ENCODE data around the gene PTS. TPM values are rescaled to one million over a fixed set of nuclear protein-coding genes. Genes with fewer than 3 reads are reported as not detected.

Gene PTS
- polyA plus RNA-seq (2011; rRNA removed) (21.3 and 53.4 TPM in 2 replicates), polyA minus RNA-seq (2011; rRNA and poly(A)+ RNA removed) (16.8 and 17.7 TPM in 2 replicates)

- ChIA-PET CTCF (interaction anchor here (0.9 to 20.9 kb wide), 3 partner anchors 14 to 54 kb away, joined by 3 to 560 read pairs (median 3); no protein-coding TSS in a partner anchor), POLR2A (interaction anchor here (0.5 to 0.6 kb wide), 3 partner anchors 52 to 85 kb away, joined by 3 to 4 read pairs (median 3); no protein-coding TSS in a partner anchor)
- peaks cover 3% of the 10 kb centered on the region; the same call in 1 of the 2 replicates for H3K36me3 ChIP-seq (ENCODE audit: control insufficient read depth, insufficient read depth, low read length)
- TF ChIP-seq CTCF (IDR thresholded peaks at IDR 0.05; ENCODE audit: insufficient read depth, low read depth, low read length), result no peak
- H3K4me3 ChIP-seq (ENCODE audit: low read depth, low read length), result peak within 1 kb of the TSS; percentile 62
- no peaks in the 10 kb centered on the region for H3K27me3 ChIP-seq (ENCODE audit: control insufficient read depth, insufficient read depth, low read length)
- no peak for DNase-seq (ENCODE audit: low read depth)
These were observed at the start of gene PTS for GRCh38 chr11:112226062-112226830. Gene PTS (plus strand): TSS chr11:112226428. CDS start chr11:112226444, 16 bp downstream.

- POLR2A ChIA-PET, result no interaction called here
- TF ChIP-seq CTCF (IDR thresholded peaks at IDR 0.05; ENCODE audit: insufficient read depth, low read depth, low read length), result no peak
- no peak for DNase-seq (ENCODE audit: low read depth)
- no peaks in the 10 kb centered on the region for H3K27me3 ChIP-seq (ENCODE audit: control insufficient read depth, insufficient read depth, low read length)
- no peaks in the 10 kb centered on the region for H3K36me3 ChIP-seq (ENCODE audit: control insufficient read depth, insufficient read depth, low read length)
- H3K4me3 ChIP-seq (ENCODE audit: low read depth, low read length), result no peak overlapping the region
- CTCF ChIA-PET, result interaction anchor here (1.3 to 3.9 kb wide), 2 partner anchors 42 to 64 kb away, joined by 3 to 40 read pairs; no protein-coding TSS in a partner anchor
These were observed 48.6 kb upstream of the PTS start for GRCh38 chr11:112177589-112177988.

- H3K4me3 ChIP-seq (ENCODE audit: low read depth, low read length), result no peak overlapping the region
- no peak for TF ChIP-seq CTCF (IDR thresholded peaks at IDR 0.05; ENCODE audit: insufficient read depth, low read depth, low read length)
- POLR2A ChIA-PET, result no interaction called here
These were observed 47.8 kb upstream of the PTS start for GRCh38 chr11:112178428-112178827.

GRCh38 chr11:112178936-112179335, 47.3 kb upstream of the PTS start:
- Histone ChIP-seq H3K4me3 (ENCODE audit: low read depth, low read length) (no peak overlapping the region), H3K27me3 (ENCODE audit: control insufficient read depth, insufficient read depth, low read length) (no peaks in the 10 kb centered on the region), H3K36me3 (ENCODE audit: control insufficient read depth, insufficient read depth, low read length) (no peaks in the 10 kb centered on the region)
- CTCF ChIA-PET, result interaction anchor here (1.3 kb wide), 1 partner anchor 40 kb away, joined by 3 read pairs; no protein-coding TSS in a partner anchor
- no peak for TF ChIP-seq CTCF (IDR thresholded peaks at IDR 0.05; ENCODE audit: insufficient read depth, low read depth, low read length)
- POLR2A ChIA-PET, result no interaction called here
- no peak for DNase-seq (ENCODE audit: low read depth)

More at GRCh38 chr11:112178428-112178827, 47.8 kb upstream of the PTS start:
- Histone ChIP-seq H3K27me3 (ENCODE audit: control insufficient read depth, insufficient read depth, low read length) (no peaks in the 10 kb centered on the region), H3K36me3 (ENCODE audit: control insufficient read depth, insufficient read depth, low read length) (no peaks in the 10 kb centered on the region)
- no peak for DNase-seq (ENCODE audit: low read depth)
- CTCF ChIA-PET, result interaction anchor here (1.3 to 3.9 kb wide), 2 partner anchors 41 to 65 kb away, joined by 3 to 40 read pairs; no protein-coding TSS in a partner anchor

- POLR2A ChIA-PET, result no interaction called here
- Histone ChIP-seq H3K36me3 (ENCODE audit: control insufficient read depth, insufficient read depth, low read length) (no peaks in the 10 kb centered on the region), H3K27me3 (ENCODE audit: control insufficient read depth, insufficient read depth, low read length) (no peaks in the 10 kb centered on the region), H3K4me3 (ENCODE audit: low read depth, low read length) (no peak overlapping the region)
- CTCF ChIA-PET, result no interaction called here
- DNase-seq (ENCODE audit: low read depth), result no peak
- no peak for TF ChIP-seq CTCF (IDR thresholded peaks at IDR 0.05; ENCODE audit: insufficient read depth, low read depth, low read length)
These were observed 46.6 kb upstream of the PTS start for GRCh38 chr11:112179601-112180000.
